Panc1 (cell line): ENCODE data around the gene CNIH2. TPM values are rescaled to one million over a fixed set of nuclear protein-coding genes. Genes with fewer than 3 reads are reported as not detected.
"Not testable (repeated sequence)": the region's sequence is repeated elsewhere in the genome, so short reads cannot be mapped to it uniquely, and the experiment has no call there.

Source experiments
- ATAC-seq: fragments of 200-7000 bp; cut with Tn5 transposase; 2 replicates; pipeline ENCODE4 v1.9.1; 2020; ENCODE audit warnings: mild to moderate bottlenecking, moderate library complexity
- BruUV-seq: library from RNA; stranded (reverse); fragments of 400-500 nt; replicated peaks from 2 replicates; lab custom pipeline; 2021; lab: Mats Ljungman, UMichigan
- CTCF ChIA-PET: fragments of 300-600 bp; sonication (Branson Sonifier 250); formaldehyde crosslinking; loops from one replicate; lab custom pipeline; 2022; ENCODE audit warnings: antibody characterized with exemption; lab: Charles Lee
- POLR2A ChIA-PET: fragments of 300-600 bp; sonication (Branson Sonifier 250); formaldehyde crosslinking; loops from one replicate; lab custom pipeline; 2022; ENCODE audit warnings: antibody characterized with exemption; lab: Charles Lee
- DNase-seq: peaks from one replicate; pipeline ENCODE4 v3.0.0-alpha.2; 2010; ENCODE audit warnings: low read depth, low spot score
- H3K27ac ChIP-seq: 2 replicates; pipeline ENCODE4 v1.5.1; 2011; ENCODE audit warnings: mild to moderate bottlenecking, low read length, inconsistent platforms
- H3K27me3 ChIP-seq: fragments of 200-500 bp; sonication (Bioruptor generic); 2 replicates; pipeline ENCODE4 v1.6.0; 2014; ENCODE audit warnings: low read length, inconsistent platforms; ENCODE audit not compliant: control insufficient read depth, insufficient read depth
- H3K36me3 ChIP-seq: fragments of 200-500 bp; sonication (Bioruptor generic); 2 replicates; pipeline ENCODE4 v1.5.1; 2014; ENCODE audit warnings: inconsistent platforms, mild to moderate bottlenecking, low read length, moderate library complexity; ENCODE audit not compliant: control insufficient read depth, insufficient read depth
- H3K4me1 ChIP-seq: 2 replicates; pipeline ENCODE4 v1.5.1; 2011; ENCODE audit warnings: inconsistent platforms, mild to moderate bottlenecking, low read length, moderate library complexity; ENCODE audit not compliant: control insufficient read depth, insufficient read depth
- H3K4me3 ChIP-seq, 2 experiments: 2 replicates each; pipeline ENCODE4 v1.5.1; 2011 to 2012; ENCODE audit warnings: low read depth in 2 of 2, low read length in 2 of 2, mild to moderate bottlenecking in 2 of 2, inconsistent platforms in 1 of 2, moderate library complexity in 1 of 2
- H3K9me3 ChIP-seq: fragments of 200-500 bp; sonication (Bioruptor generic); 2 replicates; pipeline ENCODE4 v1.5.1; 2014; ENCODE audit warnings: low read depth, mild to moderate bottlenecking, inconsistent platforms, low read length, moderate library complexity; ENCODE audit not compliant: control insufficient read depth, insufficient read depth
- CTCF ChIP-seq: fragments of 450-650 bp; IDR thresholded peaks from 2 replicates; pipeline ENCODE4 v1.5.1; 2017; ENCODE audit warnings: mild to moderate bottlenecking
- POLR2AphosphoS5 ChIP-seq: IDR thresholded peaks from 2 replicates; pipeline ENCODE4 v1.6.1; 2012; ENCODE audit warnings: mild to moderate bottlenecking, low read depth, low read length, moderate library complexity
- REST ChIP-seq, 2 experiments: IDR thresholded peaks; 2 replicates each; pipeline ENCODE4 v1.6.1; 2011 to 2012; ENCODE audit warnings: low read depth in 2 of 2, control low read depth in 1 of 2, low read length in 1 of 2, mild to moderate bottlenecking in 1 of 2, moderate library complexity in 1 of 2; ENCODE audit not compliant: insufficient read depth in 1 of 2
- SIN3A ChIP-seq: IDR thresholded peaks from 2 replicates; pipeline ENCODE4 v1.6.1; 2012; ENCODE audit warnings: low read depth, mild to moderate bottlenecking, low read length, moderate library complexity, borderline replicate concordance; ENCODE audit not compliant: insufficient read depth
- TCF7L2 ChIP-seq: IDR thresholded peaks from 2 replicates; pipeline ENCODE4 v1.6.1; 2011; ENCODE audit warnings: mild to moderate bottlenecking, low read depth, low read length, inconsistent platforms
- in situ Hi-C: cut with HindIII; loops from 2 replicates; pipeline ENCODE4 v1.10.0; 2016; ENCODE audit warnings: low sequenced_read_pairs, low pct_unique_long_range_greater_than_20kb
- intact Hi-C: fragments of 100-400 bp; cut with micrococcal nuclease; formaldehyde crosslinking; loops from one replicate; pipeline ENCODE4 v1.10.0; 2022; ENCODE audit not compliant: unreplicated experiment
- total RNA-seq: library from RNA; stranded (reverse); gene quantifications from one replicate; pipeline ENCODE4 v1.2.1, GENCODE V29; 2021; ENCODE audit not compliant: unreplicated experiment

The CNIH2 gene
- total RNA-seq, 1 experiment from 2014 or later: 9.3 TPM

- in situ Hi-C loops: no loop called here
- H3K27me3 ChIP-seq: no peaks in the 10 kb centered on the region
- intact Hi-C loops: no loop called here
- CTCF ChIA-PET: no interaction called here
- H3K36me3 ChIP-seq: peaks cover 11% of the 10 kb centered on the region; the same call in 1 of the 2 replicates
- H3K4me3 ChIP-seq: no peak overlapping the region
- BruUV-seq: TSS peak; percentile 20
- H3K27ac ChIP-seq: no peak overlapping the region
- peaks cover 17% of the 10 kb centered on the region for H3K4me1 ChIP-seq
- POLR2A ChIA-PET: no interaction called here
- no peak for ATAC-seq
- TF ChIP-seq TCF7L2 (no peak), REST (IDR thresholded peaks at IDR 0.05; ENCODE audit: insufficient read depth in 1 of 2, low read depth in 2 of 2, low read length in 1 of 2) (no peak), CTCF (no peak), SIN3A (no peak), POLR2AphosphoS5 (no peak)
- no peaks in the 10 kb centered on the region for H3K9me3 ChIP-seq
- no peak for DNase-seq
Measured at GRCh38 chr11:66275984-66276612, 1.9 kb upstream of the CNIH2 start.

- ATAC-seq, H3K4me3 ChIP-seq, H3K27ac ChIP-seq, CTCF ChIA-PET, DNase-seq, in situ Hi-C loops, intact Hi-C loops, BruUV-seq, H3K27me3 ChIP-seq, H3K9me3 ChIP-seq: not testable (repeated sequence)
- H3K36me3 ChIP-seq: peaks cover 11% of the 10 kb centered on the region; the same call in 1 of the 2 replicates
- peaks cover 20% of the 10 kb centered on the region for H3K4me1 ChIP-seq
- POLR2A ChIA-PET: interaction anchor here (1.3 kb wide), 1 partner anchor 12 kb away, joined by 6 read pairs; the partner anchor contains the start of gene YIF1A
Measured at GRCh38 chr11:66276619-66277018, 1.4 kb upstream of the CNIH2 start.

- ChIA-PET POLR2A (interaction anchor here (0.5 to 1.3 kb wide), 2 partner anchors 12 to 362 kb away, joined by 6 to 14 read pairs; partner anchors contain the start of gene YIF1A), CTCF (interaction anchor here (0.5 to 0.6 kb wide), 2 partner anchors 16 to 1033 kb away, joined by 3 to 4 read pairs; no protein-coding TSS in a partner anchor)
- H3K4me1 ChIP-seq: peaks cover 23% of the 10 kb centered on the region
- ATAC-seq, intact Hi-C loops, H3K27me3 ChIP-seq, in situ Hi-C loops, H3K4me3 ChIP-seq, DNase-seq, H3K9me3 ChIP-seq, H3K36me3 ChIP-seq, BruUV-seq: not testable (repeated sequence)
- H3K27ac ChIP-seq: peak overlapping the region; percentile 63; the same call in 1 of the 2 replicates
Measured at GRCh38 chr11:66277064-66277463, 911 bp upstream of the CNIH2 start.
